Esophagus (tissue), 2 donors: ENCODE data around the gene MICAL1. TPM values are rescaled to one million over a fixed set of nuclear protein-coding genes. Genes with fewer than 3 reads are reported as not detected.

ENCODE experiments used
- H3K27ac ChIP-seq, 2 donors: one replicate each; pipeline ENCODE4 v1.5.1; 2013; ENCODE audit warnings: low read depth in 2 of 2, mild to moderate bottlenecking in 2 of 2, inconsistent platforms in 1 of 2, low read length in 1 of 2, moderate library complexity in 1 of 2
- H3K27me3 ChIP-seq, 2 donors: one replicate each; pipeline ENCODE4 v1.6.1; 2013; ENCODE audit warnings: low read length in 2 of 2, control low read depth in 1 of 2, mild to moderate bottlenecking in 1 of 2; ENCODE audit not compliant: insufficient read depth in 2 of 2, control insufficient read depth in 1 of 2
- H3K36me3 ChIP-seq, 2 donors: one replicate each; pipeline ENCODE4 v1.6.1; 2013; ENCODE audit warnings: low read length in 1 of 2; ENCODE audit not compliant: control insufficient read depth in 2 of 2, insufficient read depth in 2 of 2
- H3K4me1 ChIP-seq, 2 donors: one replicate each; pipeline ENCODE4 v1.6.1; 2013; ENCODE audit warnings: low read length in 1 of 2; ENCODE audit not compliant: control insufficient read depth in 2 of 2, insufficient read depth in 2 of 2
- H3K4me3 ChIP-seq, 2 donors: one replicate each; pipeline ENCODE4 v1.5.1; 2013; ENCODE audit warnings: low read length in 2 of 2, mild to moderate bottlenecking in 2 of 2, low read depth in 1 of 2, moderate library complexity in 1 of 2
- H3K9me3 ChIP-seq, 2 donors: one replicate each; pipeline ENCODE4 v1.6.1; 2013; ENCODE audit warnings: mild to moderate bottlenecking in 2 of 2, low read depth in 1 of 2, low read length in 1 of 2, moderate library complexity in 1 of 2; ENCODE audit not compliant: control insufficient read depth in 2 of 2, insufficient read depth in 1 of 2
- WGBS, 2 donors: extraction: QIAGEN DNeasy Blood & Tissue Kit; methylation state at CpG; one replicate each; pipeline ENCODE4 v1.1.7; 2013; 5-methylcytosine and 5-hydroxymethylcytosine counted together
- polyA plus RNA-seq, 2 donors: library from polyadenylated mRNA; stranded (reverse); fragments of 200-250 nt; gene quantifications; one replicate each; pipeline ENCODE4 v1.2.3, GENCODE V29; 2013
- donor health status: healthy with polysubstance abuse.
- donor health status: Bipolar disorder and iron deficiency.

MICAL1 gene
- polyA plus RNA-seq, 2 donors = 17.6 to 18.2 TPM

GRCh38 chr6:109449064-109449794 lies 6.3 kb downstream of the MICAL1 start:
- no peak overlapping the region for H3K4me3 ChIP-seq
- 77 to 83% methylated on average over 18 to 19 of the region's 19 CpGs for WGBS, 2 donors
- H3K27me3 ChIP-seq = no peaks in the 10 kb centered on the region
- H3K9me3 ChIP-seq = peaks cover 0 to 2% of the 10 kb centered on the region in 2 donors
- no peak overlapping the region for H3K27ac ChIP-seq
- H3K4me1 ChIP-seq = peaks cover 10 to 14% of the 10 kb centered on the region in 2 donors
- peaks cover 11 to 18% of the 10 kb centered on the region in 2 donors for H3K36me3 ChIP-seq

- WGBS, 2 donors = 60 to 62% methylated on average over 7 of the region's 7 CpGs
- Histone ChIP-seq H3K9me3 (peaks cover 0 to 2% of the 10 kb centered on the region in 2 donors), H3K4me3 (no peak overlapping the region), H3K4me1 (peaks cover 6 to 14% of the 10 kb centered on the region in 2 donors), H3K27ac (no peak overlapping the region), H3K27me3 (no peaks in the 10 kb centered on the region), H3K36me3 (peaks cover 11 to 22% of the 10 kb centered on the region in 2 donors)
Measured at GRCh38 chr6:109448615-109449014, 7.0 kb downstream of the MICAL1 start.

GRCh38 chr6:109447878-109448555 lies 7.6 kb downstream of the MICAL1 start:
- 77 to 81% methylated on average over 8 of the region's 8 CpGs for WGBS, 2 donors
- Histone ChIP-seq H3K27ac (no peak overlapping the region), H3K9me3 (no peaks in the 10 kb centered on the region), H3K4me3 (no peak overlapping the region), H3K36me3 (peaks cover 11 to 26% of the 10 kb centered on the region in 2 donors), H3K4me1 (peaks cover 2 to 13% of the 10 kb centered on the region in 2 donors), H3K27me3 (no peaks in the 10 kb centered on the region)

DNA sequence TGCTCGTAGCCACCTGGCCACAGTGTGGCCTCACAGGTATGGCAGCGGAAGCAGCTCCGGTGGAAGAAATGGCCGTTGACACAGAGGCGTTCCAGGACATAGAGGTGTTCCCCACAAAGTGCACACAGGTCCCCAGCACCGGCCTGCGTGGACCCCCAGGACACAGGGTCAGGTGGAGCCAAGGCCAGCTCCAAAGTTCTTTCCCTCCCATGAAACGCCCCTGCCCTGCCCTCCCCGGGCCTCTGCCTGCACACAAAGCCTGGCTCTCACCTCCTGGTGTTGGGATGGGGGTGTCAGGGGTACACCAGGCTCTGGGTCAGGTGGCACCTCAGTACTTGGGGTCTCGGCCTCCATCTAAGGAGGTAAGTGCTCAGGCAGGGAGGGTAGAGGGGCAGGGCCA lies 8.5 kb downstream of the MICAL1 start:
- Histone ChIP-seq H3K4me3 (no peak overlapping the region), H3K9me3 (no peaks in the 10 kb centered on the region), H3K27me3 (no peaks in the 10 kb centered on the region), H3K27ac (no peak overlapping the region), H3K4me1 (peaks cover 6 to 20% of the 10 kb centered on the region in 2 donors), H3K36me3 (peaks cover 11 to 35% of the 10 kb centered on the region in 2 donors)
- WGBS, 2 donors = 87 to 94% methylated on average over 10 of the region's 10 CpGs

DNA sequence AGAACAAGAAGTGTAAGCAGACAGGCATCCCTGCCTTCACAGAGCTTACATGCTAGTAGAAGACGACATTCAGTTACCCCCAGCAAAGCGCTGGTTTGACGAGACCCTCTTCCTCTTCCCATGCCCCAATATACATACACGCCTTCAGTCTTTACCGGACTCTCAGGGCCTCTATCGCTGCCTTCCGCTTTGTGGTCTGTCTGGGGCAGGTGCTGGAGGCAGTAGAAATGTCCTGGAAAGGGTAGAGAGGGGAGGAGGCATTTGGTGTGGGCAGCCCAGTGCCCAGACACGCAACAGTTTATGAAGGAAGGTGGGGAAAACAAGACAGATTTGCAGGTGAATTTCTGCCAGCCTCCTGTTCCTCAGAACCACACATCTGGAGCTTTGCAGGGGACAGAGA lies 9.0 kb downstream of the MICAL1 start:
- Histone ChIP-seq H3K27me3 (no peaks in the 10 kb centered on the region), H3K36me3 (peaks cover 11 to 35% of the 10 kb centered on the region in 2 donors), H3K4me3 (no peak overlapping the region), H3K9me3 (no peaks in the 10 kb centered on the region), H3K27ac (no peak overlapping the region), H3K4me1 (peaks cover 8 to 23% of the 10 kb centered on the region in 2 donors)
- 76 to 91% methylated on average over 8 of the region's 8 CpGs for WGBS, 2 donors

- Histone ChIP-seq H3K27ac (no peak overlapping the region), H3K4me3 (no peak overlapping the region), H3K27me3 (no peaks in the 10 kb centered on the region), H3K9me3 (no peaks in the 10 kb centered on the region), H3K4me1 (peaks cover 8 to 27% of the 10 kb centered on the region in 2 donors), H3K36me3 (peaks cover 11 to 35% of the 10 kb centered on the region in 2 donors)
- 82 to 88% methylated on average over 15 of the region's 15 CpGs for WGBS, 2 donors
Measured at GRCh38 chr6:109446072-109446471, 9.5 kb downstream of the MICAL1 start.

- H3K4me3 ChIP-seq = no peak overlapping the region
- peaks cover 8 to 27% of the 10 kb centered on the region in 2 donors for H3K4me1 ChIP-seq
- WGBS, 2 donors = 90% methylated on average over 9 of the region's 9 CpGs
- no peaks in the 10 kb centered on the region for H3K9me3 ChIP-seq
- peaks cover 11 to 35% of the 10 kb centered on the region in 2 donors for H3K36me3 ChIP-seq
- H3K27me3 ChIP-seq = no peaks in the 10 kb centered on the region
- no peak overlapping the region for H3K27ac ChIP-seq
Measured at GRCh38 chr6:109445382-109445781, 10.2 kb downstream of the MICAL1 start.

DNA sequence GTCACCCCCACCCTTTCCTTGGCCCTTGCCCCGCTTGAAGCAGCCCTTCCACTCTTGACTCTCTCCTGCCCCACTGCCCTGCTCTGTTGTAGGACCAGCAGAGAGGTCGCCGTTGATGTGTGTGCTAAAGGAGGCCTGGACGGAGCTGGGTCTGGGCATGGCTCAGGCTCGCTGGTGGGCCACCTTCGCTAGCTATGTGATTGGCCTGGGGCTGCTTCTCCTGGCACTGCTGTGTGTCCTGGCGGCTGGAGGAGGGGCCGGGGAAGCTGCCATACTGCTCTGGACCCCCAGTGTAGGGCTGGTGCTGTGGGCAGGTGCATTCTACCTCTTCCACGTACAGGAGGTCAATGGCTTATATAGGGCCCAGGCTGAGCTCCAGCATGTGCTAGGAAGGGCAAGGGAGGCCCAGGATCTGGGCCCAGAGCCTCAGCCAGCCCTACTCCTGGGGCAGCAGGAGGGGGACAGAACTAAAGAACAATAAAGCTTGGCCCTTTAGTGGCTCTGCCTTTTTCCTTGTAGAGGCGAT lies 12.1 kb downstream of the MICAL1 start:
- H3K36me3 ChIP-seq = peaks cover 11 to 35% of the 10 kb centered on the region in 2 donors
- H3K4me3 ChIP-seq = no peak overlapping the region
- no peaks in the 10 kb centered on the region for H3K27me3 ChIP-seq
- H3K27ac ChIP-seq = no peak overlapping the region
- peaks cover 7 to 23% of the 10 kb centered on the region in 2 donors for H3K4me1 ChIP-seq
- H3K9me3 ChIP-seq = no peaks in the 10 kb centered on the region
- 88 to 92% methylated on average over 10 of the region's 10 CpGs for WGBS, 2 donors

- no peaks in the 10 kb centered on the region for H3K27me3 ChIP-seq
- peak overlapping the region in 1 of 2 donors; percentile 91 for H3K27ac ChIP-seq
- no peaks in the 10 kb centered on the region for H3K9me3 ChIP-seq
- WGBS, 2 donors = 93 to 97% methylated on average over 6 of the region's 6 CpGs
- no peak overlapping the region for H3K4me3 ChIP-seq
- peaks cover 11 to 35% of the 10 kb centered on the region in 2 donors for H3K36me3 ChIP-seq
- peaks cover 7 to 23% of the 10 kb centered on the region in 2 donors for H3K4me1 ChIP-seq
Measured at GRCh38 chr6:109442393-109442924, 13.1 kb downstream of the MICAL1 start.
